NCI-H1092 (cell line): ENCODE results near the gene TADA2A.

Experiments used
- DNase-seq: peaks from one replicate; lab custom pipeline; 2025; lab: John Stamatoyannopoulos, UW

TADA2A gene

DNA sequence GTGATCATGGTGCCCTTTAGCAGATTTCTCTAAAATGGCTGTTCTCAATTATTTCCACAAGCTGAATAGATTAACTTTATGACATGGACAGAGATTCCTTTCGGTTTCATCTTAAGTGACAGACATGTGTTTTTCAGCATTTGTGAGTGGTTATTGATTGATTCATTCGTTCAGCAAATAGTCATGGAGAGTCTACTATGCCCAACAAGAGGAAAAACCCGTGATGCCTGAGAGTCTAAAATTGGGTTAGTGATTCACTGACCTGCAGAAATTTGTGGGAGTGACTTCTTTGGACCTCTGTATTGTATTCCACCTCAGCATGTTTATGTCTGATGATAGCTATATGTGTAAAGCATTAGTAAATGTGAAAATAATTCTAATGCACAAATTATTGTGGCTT lies 55.0 kb downstream of the TADA2A start:
- DNase-seq = no peak

DNA sequence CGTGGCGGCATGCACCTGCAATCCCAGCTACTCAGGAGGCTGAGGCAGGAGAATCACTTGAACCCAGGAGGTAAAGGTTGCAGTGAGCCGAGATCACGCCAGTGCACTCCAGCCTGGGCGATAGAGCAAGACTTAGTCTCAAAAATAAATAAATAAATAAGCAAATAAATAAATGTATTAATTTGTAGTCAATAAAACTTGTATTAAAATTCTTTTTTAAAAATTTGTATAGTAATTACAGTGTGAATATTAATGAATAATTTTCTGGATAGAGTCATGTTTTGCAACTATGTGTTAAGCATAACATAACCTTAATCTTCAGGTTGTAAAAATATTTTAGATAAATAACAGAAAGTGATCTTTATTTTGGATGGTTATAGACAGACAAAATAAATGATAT lies 55.8 kb downstream of the TADA2A start:
- DNase-seq = no peak

DNA sequence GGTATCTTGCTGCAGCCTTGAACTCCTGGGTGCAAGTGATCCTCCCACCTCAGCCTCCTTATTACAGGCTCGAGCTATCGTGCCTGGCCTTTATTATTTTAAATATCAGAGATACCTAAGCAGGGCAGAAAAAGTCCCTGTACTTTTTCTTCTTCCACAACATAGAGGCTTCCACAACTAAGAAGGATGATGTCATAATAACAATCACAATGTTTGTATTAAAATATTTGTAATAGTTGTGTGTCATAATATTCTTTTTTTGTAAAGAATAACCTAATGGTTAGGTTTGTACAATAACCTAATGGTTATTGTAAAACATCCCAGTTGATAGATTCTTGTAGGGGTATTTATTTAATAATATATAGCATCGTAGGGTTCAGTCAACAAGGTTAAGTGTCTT lies 56.4 kb downstream of the TADA2A start:
- no peak for DNase-seq

DNA sequence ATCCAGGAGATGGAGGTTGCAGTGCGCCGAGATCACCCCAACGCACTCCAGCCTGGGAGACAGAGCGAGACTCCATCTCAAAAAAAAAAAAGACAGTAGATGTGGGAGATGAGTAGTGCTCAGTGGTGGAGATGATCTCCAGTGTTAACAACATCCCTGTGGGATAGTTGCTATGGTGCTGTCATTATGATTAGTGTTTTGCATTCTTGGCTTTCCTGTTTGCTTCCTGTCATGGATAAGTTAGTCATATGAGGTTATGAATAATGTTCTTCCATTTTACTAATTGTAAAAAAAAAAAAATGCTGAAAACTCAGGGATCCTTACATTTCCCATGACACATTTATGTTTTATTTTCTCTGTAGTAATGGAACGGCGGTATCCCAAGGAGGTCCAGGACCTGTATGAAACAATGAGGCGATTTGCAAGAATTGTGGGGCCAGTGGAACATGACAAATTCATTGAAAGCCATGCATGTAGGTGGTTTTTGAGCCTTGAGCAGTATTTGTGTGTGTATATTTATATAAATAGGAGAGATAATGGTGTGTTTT lies 58.5 kb downstream of the TADA2A start:
- DNase-seq = no peak

DNA sequence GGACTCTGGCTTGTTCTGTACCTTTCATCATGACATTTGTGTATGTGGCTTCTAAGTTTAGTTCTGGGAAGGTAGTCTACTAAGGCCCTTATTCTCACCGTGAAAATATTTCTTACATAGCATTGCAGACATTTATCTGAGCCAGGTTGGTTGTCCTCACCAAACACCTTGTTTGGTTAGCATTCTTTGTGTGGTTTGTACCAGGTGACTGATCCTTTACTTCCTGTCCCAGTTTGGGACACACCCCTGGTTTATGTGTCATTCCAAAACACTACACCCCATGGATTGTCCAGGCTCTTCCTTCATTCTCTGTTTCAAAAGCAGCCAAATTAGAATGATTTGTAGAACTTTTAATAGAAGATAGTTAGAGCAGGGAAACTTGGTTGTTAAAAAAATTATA lies 59.8 kb downstream of the TADA2A start:
- no peak for DNase-seq

DNA sequence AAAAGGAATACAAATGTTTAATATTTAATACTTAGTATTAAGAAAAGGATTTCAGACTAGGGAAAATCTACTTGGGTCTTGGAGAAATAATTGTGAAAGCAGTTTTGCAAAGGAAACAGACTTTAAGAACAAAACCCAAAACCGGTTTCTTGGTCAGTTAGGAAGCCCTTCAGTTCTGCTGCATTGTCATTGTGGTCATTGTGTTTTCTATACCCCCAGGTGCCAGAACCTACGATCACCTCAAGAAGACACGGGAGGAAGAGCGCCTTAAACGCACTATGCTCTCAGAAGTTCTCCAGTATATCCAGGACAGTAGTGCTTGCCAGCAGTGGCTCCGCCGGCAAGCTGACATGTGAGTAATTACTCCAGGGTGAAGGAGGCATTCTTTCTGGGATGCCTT lies 63.5 kb downstream of the TADA2A start:
- DNase-seq = no peak

GRCh38 chr17:37475731-37476420 lies 69.2 kb downstream of the TADA2A start:
- no peak for DNase-seq

DNA sequence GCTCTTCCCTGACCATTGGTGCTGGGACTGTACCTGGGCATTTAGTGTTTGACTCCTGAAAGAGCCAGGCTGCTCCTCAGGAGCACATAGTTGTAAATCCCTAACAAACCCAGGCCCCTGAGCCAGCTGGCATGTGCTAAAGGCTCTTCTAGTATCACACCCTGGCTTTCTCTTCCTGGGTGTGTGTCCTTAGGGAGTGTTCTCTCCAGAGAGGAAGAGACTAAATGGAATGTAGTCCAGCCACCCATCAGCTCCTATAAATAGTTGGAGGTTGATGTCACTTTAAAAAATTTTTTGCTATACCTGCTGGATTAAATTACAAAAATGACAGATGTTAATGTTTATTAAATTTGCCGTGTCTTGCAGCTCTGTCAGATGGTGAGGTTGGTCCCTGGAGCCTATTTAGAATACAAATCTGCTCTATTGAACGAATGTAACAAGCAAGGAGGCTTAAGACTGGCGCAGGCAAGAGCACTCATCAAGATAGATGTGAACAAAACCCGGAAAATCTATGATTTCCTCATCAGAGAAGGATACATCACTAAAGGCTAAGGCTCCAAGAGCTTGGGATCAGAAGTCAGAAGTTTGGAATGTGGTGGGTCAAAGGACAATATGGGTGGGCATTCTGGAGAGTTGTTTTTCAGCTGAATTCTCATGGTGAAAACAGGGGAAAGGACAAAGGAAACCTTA lies 69.9 kb downstream of the TADA2A start:
- no peak for DNase-seq

GRCh38 chr17:37478187-37478586 lies 71.5 kb downstream of the TADA2A start:
- DNase-seq = no peak

DNA sequence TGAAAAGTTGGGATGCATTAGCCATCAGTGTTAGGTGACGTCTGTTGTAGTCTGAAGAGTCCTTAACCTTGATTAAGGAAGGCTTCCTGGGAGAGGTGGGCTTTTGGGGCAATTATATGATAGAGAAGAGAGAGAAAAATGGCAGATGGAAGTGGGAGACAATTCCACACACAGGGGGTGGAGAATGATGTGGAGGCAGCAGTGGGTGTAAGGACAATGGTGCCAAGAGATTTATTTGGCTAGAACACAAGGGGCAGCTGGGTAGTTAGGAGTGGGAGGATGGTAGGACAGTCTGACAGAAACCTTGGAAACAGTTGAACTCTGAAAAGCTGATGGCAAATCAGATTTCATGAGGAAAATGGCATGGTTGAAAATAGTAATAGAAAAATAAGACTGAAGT lies 72.3 kb downstream of the TADA2A start:
- no peak for DNase-seq

GRCh38 chr17:37480427-37480826 lies 73.7 kb downstream of the TADA2A start:
- DNase-seq = no peak

DNA sequence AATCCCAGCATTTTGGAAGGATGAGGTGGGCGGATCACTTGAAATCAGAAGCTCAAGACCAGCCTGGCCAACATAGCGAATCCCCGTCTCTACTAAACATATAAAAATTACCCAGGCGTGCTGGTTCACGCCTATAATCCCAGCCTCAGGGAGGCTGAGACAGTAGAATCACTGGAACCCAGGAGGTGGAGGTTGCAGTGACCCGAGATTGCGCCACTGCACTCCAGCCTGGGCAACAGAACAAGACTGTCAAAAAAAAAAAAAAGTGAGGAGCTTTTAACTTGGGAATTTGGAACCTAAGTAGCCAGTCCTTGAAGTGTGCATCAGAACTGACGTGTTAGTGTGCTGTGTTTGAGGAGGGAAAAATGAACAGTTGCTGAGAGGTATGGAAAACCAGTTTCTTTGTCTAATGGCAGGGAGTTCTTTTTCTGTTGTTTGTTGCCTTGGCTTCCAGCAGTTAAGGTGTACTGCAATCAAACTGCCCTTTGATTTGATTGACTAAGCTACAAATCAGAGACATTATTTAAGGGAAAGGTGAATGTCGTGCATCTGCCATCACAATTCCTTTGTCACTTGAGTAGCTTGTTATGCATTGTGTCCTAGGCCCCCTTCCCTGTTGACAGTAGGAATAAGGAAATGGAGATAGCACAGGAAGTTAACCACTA lies 74.4 kb downstream of the TADA2A start:
- DNase-seq = no peak

GRCh38 chr17:37483311-37484039 lies 76.8 kb downstream of the TADA2A start:
- DNase-seq = no peak

DNA sequence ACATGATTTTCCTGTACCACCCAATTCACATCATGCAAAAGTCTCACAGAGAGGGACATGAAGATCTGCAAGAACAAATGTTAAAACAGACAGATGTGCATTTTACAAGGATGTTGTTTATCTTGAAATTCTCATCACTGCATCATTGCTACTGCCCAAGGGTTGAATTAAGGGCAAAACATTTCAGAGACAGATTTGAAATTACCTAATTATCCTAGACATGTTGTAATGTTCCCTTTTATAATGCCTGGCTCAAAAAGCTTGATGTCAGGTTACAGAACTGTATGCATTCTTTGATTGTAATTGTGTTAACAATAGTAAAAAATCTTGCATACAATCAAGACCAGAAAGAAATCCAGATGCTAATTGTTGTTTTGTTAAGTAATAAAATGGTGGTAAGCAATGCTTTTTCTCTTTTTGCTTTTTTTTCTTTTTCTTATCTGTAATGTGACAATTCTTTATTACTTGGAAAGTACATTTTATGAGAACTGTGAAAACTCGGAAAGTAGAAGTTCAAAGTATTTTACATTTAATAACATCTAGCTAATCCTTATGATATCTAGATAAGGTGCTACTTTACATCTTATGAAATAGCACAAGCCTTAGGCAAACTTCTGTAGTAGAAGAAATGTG lies 79.4 kb downstream of the TADA2A start:
- no peak for DNase-seq

GRCh38 chr17:37488009-37488604 lies 81.4 kb downstream of the TADA2A start:
- peak; percentile 11 for DNase-seq

GRCh38 chr17:37488607-37489196 lies 82.0 kb downstream of the TADA2A start:
- DNase-seq = no peak

GRCh38 chr17:37489197-37490001 lies 82.7 kb downstream of the TADA2A start, which contains the start of gene DUSP14:
Gene DUSP14 (plus strand): TSS chr17:37489891. CDS start chr17:37512273, 22,382 bp downstream.
- DNase-seq = peak; percentile 78

DNA sequence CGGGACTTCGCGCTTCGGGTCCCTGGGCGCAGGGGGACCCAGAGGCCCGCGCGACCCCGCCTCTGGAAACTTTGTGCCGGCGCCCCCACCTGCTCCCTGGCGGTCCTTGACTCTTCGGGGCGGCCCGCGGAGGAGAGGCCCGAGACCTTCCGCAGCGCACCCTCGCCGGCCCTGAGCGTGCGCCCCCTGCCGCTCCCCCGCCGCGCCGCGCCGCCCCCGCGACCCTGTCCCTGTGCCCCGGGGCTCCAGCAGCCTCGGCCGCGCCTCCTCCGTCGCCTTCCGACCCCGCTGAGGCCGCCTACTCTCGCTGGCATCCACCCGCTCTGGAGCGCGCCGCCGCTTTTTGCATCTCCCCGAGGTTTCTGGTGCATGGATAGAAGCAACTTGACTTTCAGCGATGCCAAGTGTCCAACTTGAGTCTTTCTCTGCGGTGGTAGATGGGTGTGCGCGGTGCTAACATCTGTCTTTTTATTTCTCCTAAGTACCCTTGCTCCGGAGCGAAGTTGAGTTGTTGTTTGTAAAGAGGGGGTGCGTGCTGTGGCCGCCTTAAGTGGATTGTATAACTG lies 83.4 kb downstream of the TADA2A start:
- peak; percentile 47 for DNase-seq
